ENCODE measurements around the gene DLG5.

Gene DLG5

DNA sequence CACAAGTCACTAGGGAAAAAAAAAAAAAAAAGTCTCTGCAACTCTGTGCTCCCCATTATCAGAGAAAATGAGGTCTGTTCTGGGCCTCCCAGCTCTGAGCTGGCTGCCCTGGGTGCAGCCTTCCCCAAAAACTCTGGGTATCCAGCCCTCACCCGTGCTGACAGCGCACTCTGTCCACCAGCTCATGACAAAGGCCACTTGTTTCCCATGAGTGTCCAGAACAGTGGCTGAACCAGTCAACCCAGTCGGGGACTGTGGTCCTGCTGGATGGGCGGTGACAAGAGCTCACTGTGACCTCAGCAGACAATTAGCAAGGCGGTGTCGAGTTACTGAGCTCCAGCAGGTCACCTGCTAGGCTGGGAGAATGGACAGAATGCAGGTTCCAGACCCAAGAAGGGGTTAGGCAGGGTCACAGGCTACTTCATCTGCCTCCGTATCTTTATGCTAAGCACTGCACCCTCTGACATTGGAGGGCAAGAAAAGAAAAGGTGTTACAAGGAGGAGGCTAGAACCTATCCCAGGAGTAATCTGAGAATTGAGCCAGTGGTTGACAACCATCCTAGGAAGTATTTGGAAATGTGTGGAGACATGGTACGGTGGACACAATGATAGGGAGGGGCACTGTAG lies 37.2 kb downstream of the DLG5 start:
- DNase-seq (ENCODE audit: low spot score): no peak

DNA sequence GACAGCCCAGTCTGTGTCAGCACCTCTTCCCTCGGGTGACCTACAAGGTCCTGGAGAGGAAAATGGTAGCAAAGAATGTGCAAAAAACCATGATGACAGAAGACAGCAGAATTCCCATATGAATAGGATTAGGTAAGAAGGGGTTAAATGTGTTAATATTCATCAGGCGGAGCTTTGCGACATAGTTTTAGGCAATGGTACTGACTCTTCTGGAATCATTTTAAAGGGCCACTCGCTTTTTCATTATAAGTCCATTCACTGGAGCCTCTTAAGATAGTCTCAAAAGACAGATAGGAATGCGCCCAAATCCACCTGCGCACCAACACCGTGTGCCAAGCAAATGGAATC lies 38.2 kb downstream of the DLG5 start:
- no peak for DNase-seq (ENCODE audit: low spot score)

GRCh38 chr10:77887631-77888355 lies 38.8 kb downstream of the DLG5 start:
- DNase-seq (ENCODE audit: low spot score): no peak

DNA sequence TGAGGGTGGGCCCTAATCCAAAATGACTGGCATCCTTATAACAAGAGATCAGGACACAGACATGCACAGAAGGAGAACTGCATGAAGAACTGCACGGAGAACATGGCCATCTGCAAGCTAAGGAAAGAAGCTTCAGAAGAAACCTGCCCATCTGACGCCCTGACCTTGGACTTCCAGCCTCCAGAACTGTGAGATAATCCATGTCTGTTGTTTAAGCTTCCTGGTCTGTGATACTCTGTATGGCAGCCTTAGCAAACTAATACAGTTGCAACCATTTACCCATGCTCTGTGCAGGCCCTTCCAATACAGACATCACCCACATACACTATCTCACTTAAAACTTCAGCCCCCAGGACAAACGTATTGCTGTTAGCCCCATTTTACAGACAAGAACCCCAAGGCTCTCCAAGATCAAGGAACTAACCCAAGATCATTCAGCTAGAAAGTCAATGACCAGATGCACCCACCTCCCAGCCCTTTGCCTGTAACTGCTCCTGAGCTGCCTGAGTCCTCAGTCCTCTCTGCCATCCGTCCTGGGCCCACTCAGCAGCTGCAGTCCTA lies 39.7 kb downstream of the DLG5 start:
- DNase-seq (ENCODE audit: low spot score): no peak

DNA sequence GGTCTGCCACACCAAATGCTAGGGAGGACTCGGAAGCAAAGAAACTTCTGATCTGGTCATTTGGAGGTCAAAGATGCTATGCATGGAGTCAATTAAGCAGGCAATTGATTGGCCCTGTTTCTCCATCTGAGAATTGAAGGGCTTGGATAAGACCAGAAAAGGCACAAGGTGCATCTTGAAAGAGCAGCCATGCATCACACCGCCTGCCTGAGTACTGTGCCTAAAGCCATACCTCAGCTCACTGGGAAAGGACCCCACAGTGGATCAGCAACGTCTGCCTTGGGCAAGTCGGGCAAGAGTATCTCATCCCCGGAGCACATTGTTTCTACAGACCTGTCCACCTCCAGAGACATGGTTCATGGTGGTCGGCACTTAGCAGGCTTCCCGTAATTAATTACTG lies 42.4 kb downstream of the DLG5 start:
- DNase-seq (ENCODE audit: low spot score): no peak

DNA sequence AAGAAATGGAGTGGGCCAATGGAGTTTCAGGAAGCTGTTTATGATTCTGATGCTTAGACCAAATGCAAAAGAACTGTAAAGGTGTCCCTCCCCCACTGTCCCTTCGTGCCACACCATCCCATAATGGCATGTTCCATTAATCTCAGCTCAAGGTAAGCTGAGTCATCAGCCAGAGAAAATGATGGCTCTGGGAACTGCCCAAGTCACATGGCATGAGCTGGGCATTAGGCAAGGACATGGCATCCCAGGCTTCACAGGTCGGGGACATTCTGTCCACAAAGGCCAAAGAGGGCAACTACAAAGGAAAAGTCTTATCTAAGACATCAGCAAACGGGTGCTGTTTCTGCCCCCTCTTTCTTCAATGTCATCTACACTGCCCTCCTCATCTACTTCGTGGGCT lies 44.9 kb downstream of the DLG5 start:
- DNase-seq (ENCODE audit: low spot score): no peak

DNA sequence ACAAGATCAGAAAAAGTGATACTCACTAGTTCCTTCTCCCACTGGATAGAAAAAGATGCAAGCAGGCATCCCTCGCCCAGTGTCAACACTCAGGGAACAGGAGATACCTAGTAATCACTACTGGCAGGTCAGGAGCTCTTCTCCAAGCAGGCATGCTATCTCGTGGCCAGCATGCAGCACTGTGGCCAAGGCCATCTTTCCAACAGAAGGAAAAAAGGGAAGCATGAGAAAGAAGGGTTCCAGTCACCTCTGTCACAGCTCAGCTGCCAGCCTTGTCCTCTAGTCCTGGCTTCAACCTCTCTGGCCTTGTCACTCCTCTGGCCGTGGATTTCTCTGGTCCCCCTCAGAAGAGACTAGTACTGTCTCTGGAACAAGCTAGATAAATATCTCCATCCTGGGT lies 45.3 kb downstream of the DLG5 start:
- DNase-seq (ENCODE audit: low spot score): no peak

DNA sequence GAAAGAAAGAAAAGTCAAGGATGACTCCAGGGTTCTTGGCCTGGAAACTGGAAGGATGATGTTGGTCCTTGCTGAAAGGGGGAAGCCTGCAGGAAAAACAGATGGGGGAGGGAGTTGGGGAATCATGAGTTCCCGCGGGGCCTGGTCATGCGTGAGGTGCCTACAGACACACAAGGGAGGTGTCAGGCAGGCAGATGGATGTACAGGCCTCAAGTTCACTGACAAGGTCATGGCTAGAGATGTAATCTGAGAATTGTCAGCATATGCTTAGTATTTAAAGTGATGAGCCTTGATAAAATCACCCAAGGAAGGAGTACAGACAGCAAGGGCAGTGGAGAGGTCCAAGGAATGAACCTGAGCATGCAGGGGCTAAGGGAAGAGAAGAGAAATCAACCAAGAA lies 46.8 kb downstream of the DLG5 start:
- no peak for DNase-seq (ENCODE audit: low spot score)

DNA sequence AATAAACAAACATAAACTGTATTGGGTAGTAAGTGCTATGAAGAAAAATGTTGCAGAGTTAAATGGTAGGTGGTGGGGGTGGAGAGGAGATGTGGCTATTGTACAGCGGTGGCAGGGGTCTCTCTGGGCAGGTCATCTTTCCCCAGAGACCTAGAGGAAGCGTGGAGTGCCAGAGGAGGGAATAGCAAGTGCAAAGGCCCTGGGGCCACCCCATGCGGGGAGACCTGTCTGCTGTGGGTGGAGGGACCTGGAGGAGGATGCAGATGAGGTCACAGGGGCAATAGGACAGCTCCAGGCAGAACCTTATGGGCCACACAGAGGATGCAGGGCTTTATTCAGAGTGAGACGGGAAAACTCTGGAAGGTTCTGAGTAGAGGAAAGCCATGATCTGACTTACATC lies 47.5 kb downstream of the DLG5 start:
- no peak for DNase-seq (ENCODE audit: low spot score)

GRCh38 chr10:77877441-77878344 lies 48.9 kb downstream of the DLG5 start:
- no peak for DNase-seq (ENCODE audit: low spot score)

DNA sequence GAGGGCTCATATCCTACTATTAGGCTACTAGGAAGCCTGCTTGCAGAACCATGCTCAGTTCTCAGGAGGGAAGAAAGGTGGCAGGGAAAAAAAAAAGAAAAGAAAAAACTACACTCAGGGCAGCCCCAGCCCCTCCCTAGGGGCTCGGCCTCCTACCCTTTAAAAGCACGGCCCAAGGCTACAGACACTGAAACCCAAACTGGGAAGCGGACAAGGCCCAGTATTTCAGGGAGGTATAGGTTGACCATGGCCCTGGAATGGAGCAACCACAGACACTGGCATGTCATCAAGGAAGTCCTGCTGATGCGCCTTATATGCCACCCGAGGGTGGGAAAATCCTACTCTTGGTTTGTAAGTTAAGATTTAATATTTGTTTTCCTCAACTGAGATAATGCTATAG lies 50.8 kb downstream of the DLG5 start:
- DNase-seq (ENCODE audit: low spot score): no peak

- no peak for DNase-seq (ENCODE audit: low spot score)
Observed at GRCh38 chr10:77874872-77875271, 51.7 kb downstream of the DLG5 start.

DNA sequence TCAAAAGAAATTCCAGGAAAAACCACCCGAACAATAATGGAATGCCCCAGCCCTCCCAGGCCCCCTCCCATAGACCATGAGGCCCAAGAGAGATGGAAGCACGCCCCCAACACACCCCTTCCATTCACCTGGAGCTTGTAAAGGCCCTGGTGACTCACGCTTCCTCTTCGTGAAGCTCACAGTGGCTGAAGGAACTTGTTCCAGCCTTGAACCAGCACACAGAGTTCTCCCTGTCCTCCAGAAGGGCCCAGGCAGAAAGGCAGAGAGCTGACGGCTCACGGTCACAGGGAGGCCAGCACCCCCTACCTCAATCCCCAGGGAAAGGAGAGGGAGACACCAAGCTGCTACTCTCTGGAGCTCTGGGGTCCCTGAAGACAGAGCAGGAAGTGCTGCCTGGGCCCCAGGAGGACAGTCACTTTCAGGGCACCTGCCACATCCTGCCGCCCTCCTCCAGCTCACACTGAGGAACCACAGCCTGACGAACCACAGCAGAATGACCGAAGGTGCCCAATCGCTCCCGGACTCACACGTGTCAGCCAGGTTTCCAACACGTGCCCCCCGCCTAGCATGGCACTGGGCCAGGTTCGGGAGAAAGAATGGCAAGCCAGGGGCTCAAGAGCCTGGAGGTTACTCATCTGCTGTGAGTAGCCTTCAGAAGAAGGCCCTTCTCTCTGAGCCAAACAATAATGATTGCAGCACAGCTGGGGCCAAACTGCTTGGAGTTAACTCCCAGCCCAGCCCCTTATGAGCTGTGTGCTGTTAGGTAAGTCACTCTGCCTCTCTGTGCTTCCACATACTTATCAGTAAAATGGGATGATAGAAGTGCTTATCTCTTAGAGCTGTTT lies 52.8 kb downstream of the DLG5 start:
- no peak for DNase-seq (ENCODE audit: low spot score)

DNA sequence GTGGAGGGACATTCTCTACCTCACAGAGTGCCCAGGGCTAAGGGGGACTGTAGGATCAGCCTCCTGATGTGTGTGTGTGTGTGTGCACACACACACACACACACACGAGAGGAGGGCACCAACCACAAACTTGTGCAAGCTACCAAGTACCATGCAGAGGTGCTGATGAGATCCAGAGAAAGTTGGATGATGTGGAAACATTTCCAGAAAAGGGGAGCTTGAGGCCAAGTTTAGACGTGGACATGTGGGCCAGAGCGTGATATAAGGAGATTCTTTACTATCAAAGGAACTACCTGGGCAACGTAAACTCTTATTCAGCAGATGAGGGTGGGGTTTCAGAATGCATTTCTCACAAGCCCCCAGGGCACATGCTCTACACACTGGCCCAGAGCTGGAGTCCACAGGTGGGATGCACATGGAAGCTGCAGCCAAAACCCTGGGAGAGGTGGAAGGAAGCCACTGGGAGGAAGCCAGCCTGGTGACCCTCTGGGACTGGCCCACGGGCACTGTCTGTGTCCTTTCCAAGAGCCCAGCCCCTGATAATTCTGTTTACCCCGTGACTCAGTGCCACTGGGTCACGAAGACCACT lies 53.5 kb downstream of the DLG5 start:
- no peak for DNase-seq (ENCODE audit: low spot score)

GRCh38 chr10:77872151-77872946 lies 54.2 kb downstream of the DLG5 start:
- peak; percentile 90 for DNase-seq (ENCODE audit: low spot score)

DNA sequence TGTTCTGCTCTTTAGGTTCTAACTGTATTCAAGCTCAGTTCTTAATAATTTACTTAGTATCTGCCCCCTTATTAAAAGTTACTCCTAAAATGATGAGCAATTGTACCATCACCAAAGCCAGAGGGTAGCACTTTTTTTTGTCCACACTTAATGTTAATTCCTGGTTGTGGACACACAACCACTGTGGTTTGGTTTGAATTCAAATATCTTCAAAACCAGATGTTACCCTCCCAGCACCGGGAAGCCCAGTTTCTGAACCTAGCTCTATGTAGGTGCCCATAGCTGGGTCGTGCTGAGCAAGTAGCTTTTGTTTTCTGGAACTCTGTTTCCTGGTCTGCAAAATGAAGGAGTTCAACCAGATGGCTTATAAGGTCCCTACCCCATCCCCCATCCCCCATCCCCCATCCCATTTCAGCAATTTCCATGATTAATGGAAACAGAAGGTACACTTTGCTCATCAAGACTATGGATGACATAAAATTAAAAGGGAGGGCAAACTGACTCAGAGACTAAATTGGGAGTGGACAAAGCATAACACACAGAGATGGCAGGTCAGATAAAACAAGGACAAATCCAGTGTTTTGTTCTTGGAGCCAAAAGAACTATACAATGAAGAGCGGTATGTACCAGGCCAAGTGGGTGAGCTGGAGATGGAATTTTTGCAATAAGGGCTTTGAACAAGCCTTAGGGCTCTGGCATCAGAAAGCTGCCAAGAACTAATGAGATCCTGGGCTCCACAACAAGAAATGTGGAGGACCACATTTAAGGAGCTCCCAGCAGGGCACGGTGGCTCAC lies 56.7 kb downstream of the DLG5 start:
- no peak for DNase-seq (ENCODE audit: low spot score)

GRCh38 chr10:77868523-77868922 lies 58.0 kb downstream of the DLG5 start:
- no peak for DNase-seq (ENCODE audit: low spot score)

DNA sequence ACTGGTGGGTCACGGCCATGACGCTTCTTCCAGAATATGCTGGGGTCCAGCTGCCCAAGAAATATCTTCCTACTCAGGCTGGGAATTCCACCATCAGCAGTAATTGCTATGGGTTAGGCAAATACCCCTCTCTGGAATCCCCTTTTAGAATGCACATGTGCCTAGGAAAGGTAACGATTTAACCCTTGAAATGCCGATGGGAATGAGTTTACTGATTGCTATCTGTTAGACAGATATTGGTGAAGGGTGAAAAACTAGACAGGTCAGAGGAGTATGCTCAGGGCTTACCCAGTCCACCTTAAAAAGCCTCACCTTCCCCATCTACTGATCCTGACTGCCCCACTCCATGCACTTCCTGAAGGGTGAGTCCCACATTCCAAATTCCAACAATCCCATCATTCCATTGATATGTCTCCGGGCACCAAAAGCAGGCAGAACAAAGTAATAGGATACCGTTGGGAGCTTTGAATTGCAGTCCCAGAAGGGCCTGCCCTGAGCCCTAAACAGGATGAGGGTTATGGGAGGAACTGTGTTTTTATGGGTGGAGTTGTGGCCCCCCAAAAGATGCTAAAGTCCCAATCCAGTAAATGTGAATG lies 59.3 kb downstream of the DLG5 start:
- no peak for DNase-seq (ENCODE audit: low spot score)

DNA sequence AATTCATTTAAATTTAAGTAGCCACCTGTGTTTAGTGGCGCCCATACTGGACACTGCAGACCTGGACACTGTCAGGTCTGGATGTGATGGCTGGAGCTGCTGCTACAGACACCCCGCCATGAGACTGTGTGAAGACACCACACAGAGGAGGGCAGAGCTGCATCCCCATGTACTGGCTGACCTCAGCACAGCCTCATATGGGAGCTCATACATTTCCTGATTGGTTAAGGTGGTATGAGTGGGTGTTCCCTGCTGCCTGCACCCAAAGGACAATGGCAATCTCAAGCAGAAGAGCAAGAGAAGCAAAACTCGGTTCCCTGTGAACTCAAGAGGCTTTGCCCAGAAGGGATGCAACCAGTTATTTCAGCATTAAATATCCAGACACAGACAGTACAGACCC lies 60.0 kb downstream of the DLG5 start:
- DNase-seq (ENCODE audit: low spot score): no peak
